Thyroid gland (tissue), 4 donors: Measurements from ENCODE around the gene RNF214. TPM values are rescaled to one million over a fixed set of nuclear protein-coding genes. Genes with fewer than 3 reads are reported as not detected.

Experiments used
- DNase-seq, 2 donors: peaks; one replicate each; pipeline ENCODE4 v3.0.0-alpha.2; 2019
- H3K27ac ChIP-seq, 3 donors: fragments of 200-600 bp; sonication (generic); 1 replicate in 2 of 3; 2 replicates in 1 of 3; pipeline ENCODE4 v1.5.1; 2016 to 2019; ENCODE audit warnings: mild to moderate bottlenecking in 1 of 3, moderate library complexity in 1 of 3
- H3K27me3 ChIP-seq: fragments of 200-600 bp; sonication (generic); one replicate; pipeline ENCODE4 v1.5.1; 2019
- H3K36me3 ChIP-seq, 2 donors: fragments of 200-600 bp; sonication (generic); one replicate each; pipeline ENCODE4 v1.5.1; 2016 to 2019
- H3K4me1 ChIP-seq, 2 donors: fragments of 200-600 bp; sonication (generic); one replicate each; pipeline ENCODE4 v1.5.1; 2017 to 2019
- H3K4me3 ChIP-seq, 3 donors: fragments of 200-600 bp; sonication (generic); replicated peaks in 1 of 3; 1 replicate in 2 of 3; 2 replicates in 1 of 3; pipeline ENCODE4 v1.5.1; 2016; ENCODE audit warnings: mild to moderate bottlenecking in 1 of 3
- H3K9me3 ChIP-seq: fragments of 200-600 bp; sonication (generic); one replicate; pipeline ENCODE4 v1.5.1; 2017
- POLR2A ChIP-seq, 2 donors: fragments of 450-650 bp; IDR thresholded peaks; one replicate each; pipeline ENCODE4 v1.6.1; 2017; ENCODE audit warnings: antibody characterized with exemption in 2 of 2, mild to moderate bottlenecking in 2 of 2, moderate library complexity in 1 of 2
- WGBS, 2 donors: methylation state at CpG; one replicate each; pipeline ENCODE4 v1.1.5; 2017; 5-methylcytosine and 5-hydroxymethylcytosine counted together
- intact Hi-C: fragments of 100-400 bp; cut with DNase I; formaldehyde crosslinking; loops from one replicate; pipeline ENCODE4 v1.15.1; 2023
- small RNA-seq: library from RNA; depleted of rRNA; stranded (forward); fragments of <200 nt; gene quantifications from one replicate; pipeline ENCODE3, GENCODE V24; 2016
- total RNA-seq, 4 donors: library from RNA; depleted of rRNA; stranded (reverse); fragments of >200 nt; gene quantifications; one replicate each; pipeline ENCODE4 v1.2.3, GENCODE V29; 2016
- TF ChIP-seq, protein P1 (sequence below), 6 experiments: fragments of 200-600 bp in 3 of 6; fragments of 450-650 bp in 3 of 6; sonication (generic) in 3 of 6; IDR thresholded peaks; one replicate each; pipeline ENCODE4 v1.5.1; 2016 to 2019; ENCODE audit warnings: antibody characterized with exemption in 6 of 6, mild to moderate bottlenecking in 2 of 6, inconsistent platforms in 1 of 6, moderate library complexity in 1 of 6

The RNF214 gene
- total RNA-seq, 4 donors from 2014 or later, result 17.4 to 22.8 (median 20.0) TPM

GRCh38 chr11:117335399-117335798 is 102.9 kb downstream of the RNF214 start:
- no peaks in the 10 kb centered on the region for H3K9me3 ChIP-seq
- no peaks in the 10 kb centered on the region for H3K4me1 ChIP-seq
- DNase-seq, result no peak
- 93 to 95% methylated on average over 5 of the region's 5 CpGs for WGBS, 2 donors
- H3K27ac ChIP-seq, result no peak overlapping the region
- H3K27me3 ChIP-seq, result no peaks in the 10 kb centered on the region
- no peak for TF ChIP-seq POLR2A (IDR thresholded peaks at IDR 0.05)
- TF ChIP-seq, protein P1, sequence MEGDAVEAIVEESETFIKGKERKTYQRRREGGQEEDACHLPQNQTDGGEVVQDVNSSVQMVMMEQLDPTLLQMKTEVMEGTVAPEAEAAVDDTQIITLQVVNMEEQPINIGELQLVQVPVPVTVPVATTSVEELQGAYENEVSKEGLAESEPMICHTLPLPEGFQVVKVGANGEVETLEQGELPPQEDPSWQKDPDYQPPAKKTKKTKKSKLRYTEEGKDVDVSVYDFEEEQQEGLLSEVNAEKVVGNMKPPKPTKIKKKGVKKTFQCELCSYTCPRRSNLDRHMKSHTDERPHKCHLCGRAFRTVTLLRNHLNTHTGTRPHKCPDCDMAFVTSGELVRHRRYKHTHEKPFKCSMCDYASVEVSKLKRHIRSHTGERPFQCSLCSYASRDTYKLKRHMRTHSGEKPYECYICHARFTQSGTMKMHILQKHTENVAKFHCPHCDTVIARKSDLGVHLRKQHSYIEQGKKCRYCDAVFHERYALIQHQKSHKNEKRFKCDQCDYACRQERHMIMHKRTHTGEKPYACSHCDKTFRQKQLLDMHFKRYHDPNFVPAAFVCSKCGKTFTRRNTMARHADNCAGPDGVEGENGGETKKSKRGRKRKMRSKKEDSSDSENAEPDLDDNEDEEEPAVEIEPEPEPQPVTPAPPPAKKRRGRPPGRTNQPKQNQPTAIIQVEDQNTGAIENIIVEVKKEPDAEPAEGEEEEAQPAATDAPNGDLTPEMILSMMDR (IDR thresholded peaks at IDR 0.05), result no peak
- no peaks in the 10 kb centered on the region for H3K36me3 ChIP-seq
- no peak overlapping the region for H3K4me3 ChIP-seq
- intact Hi-C loops, result no loop called here

Small RNA genes lying within 50 kb of the gene (small RNA-seq; reads per million reads assigned to genes)
- gene RF00564, result not detected

Other genes starting within 250 kb of the RNF214 start
- 10 to 100 TPM; 46.0 to 86.3 (median 71.9) TPM for gene SIK3, start 134.2 kb upstream of the RNF214 start, total RNA-seq
- 100 to 1,000 TPM; 107 to 128 (median 118) TPM for gene PAFAH1B2, start 88.4 kb upstream of the RNF214 start, total RNA-seq
- gene SIDT2, start 53.9 kb upstream of the RNF214 start, total RNA-seq, result 10 to 100 TPM; 31.8 to 54.5 (median 42.3) TPM
- 100 to 1,000 TPM; 155 to 407 (median 229) TPM for gene TAGLN, start 33.3 kb upstream of the RNF214 start, total RNA-seq
- 10 to 100 TPM; 36.1 to 61.1 (median 47.5) TPM for gene PCSK7, start 598 bp upstream of the RNF214 start, total RNA-seq
- 10 to 100 TPM in 1 of 4 donors, 1 to 10 TPM in 3; 7.4 to 12.9 (median 8.8) TPM for gene BACE1-AS, start 58.7 kb downstream of the RNF214 start, total RNA-seq
- gene BACE1, start 83.6 kb downstream of the RNF214 start, total RNA-seq, result 10 to 100 TPM; 17.6 to 28.4 (median 21.4) TPM
- gene CEP164, start 95.2 kb downstream of the RNF214 start, total RNA-seq, result 10 to 100 TPM; 23.1 to 56.5 (median 29.0) TPM